Measurements from ENCODE around the gene TEAD3.
"Not testable (repeated sequence)": the region's sequence is repeated elsewhere in the genome, so short reads cannot be mapped to it uniquely, and the experiment has no call there.

The TEAD3 gene

DNA sequence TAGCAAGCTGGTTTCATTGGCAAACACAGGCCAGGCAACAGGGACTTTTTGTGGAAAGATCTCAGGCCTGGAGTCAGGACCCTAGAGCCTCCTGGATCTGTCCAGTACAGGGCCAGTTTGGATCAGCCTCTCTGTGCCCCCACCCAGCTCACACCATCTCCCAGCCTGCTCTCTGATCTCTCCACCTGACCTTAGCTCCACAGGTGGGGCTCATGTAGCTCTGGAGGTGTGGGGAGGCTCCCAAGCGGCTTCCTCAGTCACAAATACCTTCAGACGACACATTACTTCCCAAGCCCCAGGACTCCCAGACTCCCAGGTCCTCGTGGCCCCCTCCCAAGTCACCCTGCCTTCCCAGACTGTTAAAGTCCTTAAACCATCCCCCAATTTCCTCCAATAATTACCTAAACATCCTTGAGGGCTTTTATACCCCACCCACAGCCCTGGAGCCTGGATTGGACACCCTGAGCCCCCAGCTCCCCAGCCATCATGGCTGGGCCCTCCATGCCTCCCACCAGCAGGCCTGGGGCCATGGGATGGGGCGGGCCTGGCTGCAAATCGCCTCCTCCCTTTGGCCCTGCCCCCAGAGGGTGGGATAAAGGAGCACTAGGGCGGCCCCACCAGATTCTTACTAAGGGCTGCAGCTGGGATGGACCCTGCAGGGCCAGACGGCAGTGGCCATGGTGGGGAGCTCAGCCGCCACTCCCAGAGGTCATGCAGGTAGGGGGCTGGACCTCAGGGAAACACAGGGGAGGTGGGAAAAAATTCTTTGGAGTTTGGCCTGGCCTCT is 60.6 kb downstream of the TEAD3 start:
- no peak for DNase-seq (ENCODE audit: low spot score)
- TF ChIP-seq CTCF (IDR thresholded peaks at IDR 0.05) = no peak
- Histone ChIP-seq H3K4me3 (no peak overlapping the region), H3K27ac (no peak overlapping the region)

DNA sequence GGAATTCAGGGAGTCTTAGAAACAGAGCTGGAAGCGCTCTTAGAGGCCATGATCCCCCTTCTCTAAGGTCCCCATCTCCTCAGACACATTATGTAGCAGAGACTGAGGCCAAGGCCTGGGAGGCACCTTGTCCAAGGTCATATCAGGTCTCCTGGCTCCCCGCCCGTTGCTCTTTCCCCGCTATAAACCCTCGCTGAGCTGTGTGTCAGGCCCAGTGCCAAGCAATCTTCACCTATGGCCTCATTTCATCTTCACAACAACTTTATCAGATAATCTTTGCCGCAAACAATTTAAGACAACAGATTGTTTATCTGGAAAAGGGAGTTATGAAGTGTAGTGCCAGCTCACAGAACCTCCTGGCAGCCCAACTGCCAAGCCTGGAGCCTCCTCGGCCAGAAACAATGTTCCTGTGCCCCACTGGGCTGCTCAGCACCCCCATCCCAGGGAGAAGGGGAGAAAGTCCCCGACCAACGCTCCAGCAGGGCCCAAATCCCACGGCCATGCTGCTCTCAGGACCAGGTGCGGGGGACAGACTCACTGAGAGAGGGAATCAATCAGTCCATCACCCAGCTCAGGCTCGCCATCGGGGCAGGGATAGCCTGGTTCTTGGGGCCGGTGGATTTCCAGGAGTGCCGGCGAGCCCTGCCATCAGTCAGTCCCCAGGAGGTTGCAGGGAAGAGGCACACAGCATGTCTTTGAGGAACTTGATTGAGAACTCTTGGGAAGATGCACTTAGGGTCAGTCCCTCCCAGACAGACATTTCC is 61.6 kb downstream of the TEAD3 start:
- no peak for TF ChIP-seq CTCF (IDR thresholded peaks at IDR 0.05)
- no peak overlapping the region for H3K27ac ChIP-seq
- DNase-seq (ENCODE audit: low spot score) = no peak
- no peak overlapping the region for H3K4me3 ChIP-seq

DNA sequence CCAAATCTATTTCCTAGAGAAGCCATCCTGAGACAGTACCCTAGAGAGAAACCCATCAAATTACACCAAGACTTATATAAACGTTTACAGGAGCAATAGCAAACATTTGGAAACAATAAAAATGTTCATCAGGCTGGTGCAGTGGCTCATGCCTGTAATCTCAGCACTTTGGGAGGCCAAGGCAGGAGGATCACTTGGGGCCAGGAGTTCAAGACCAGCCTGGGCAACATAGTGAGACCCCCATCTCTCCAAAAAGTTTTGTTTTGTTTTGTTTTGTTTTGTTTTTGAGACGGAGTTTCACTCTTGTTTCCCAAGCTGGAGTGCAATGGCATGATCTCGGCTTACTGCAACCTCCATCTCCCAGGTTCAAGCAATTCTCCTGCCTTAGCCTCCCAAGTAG is 64.2 kb downstream of the TEAD3 start:
- not testable (repeated sequence) for DNase-seq (ENCODE audit: low spot score); H3K4me3 ChIP-seq; H3K27ac ChIP-seq

DNA sequence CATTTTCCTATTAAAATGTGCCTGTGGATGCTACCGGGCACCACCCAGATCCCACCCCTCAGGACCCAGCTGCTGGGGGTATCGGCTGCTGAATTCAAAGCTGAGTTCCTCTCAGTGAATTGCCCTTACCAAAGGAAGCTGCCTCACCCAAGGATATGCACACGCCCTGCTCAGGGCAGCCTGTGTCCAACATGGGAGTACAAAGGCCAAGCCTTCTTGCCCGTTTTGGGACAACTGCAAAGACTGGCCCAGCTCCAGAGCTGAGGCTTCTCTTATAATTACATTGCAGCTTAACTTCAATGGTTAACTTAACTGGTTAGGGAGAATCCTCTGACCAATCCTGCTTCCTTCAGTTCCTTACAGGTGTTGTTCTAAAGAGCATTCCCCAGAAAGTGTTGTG is 64.6 kb downstream of the TEAD3 start:
- Histone ChIP-seq H3K27ac (no peak overlapping the region), H3K4me3 (no peak overlapping the region)
- no peak for TF ChIP-seq CTCF (IDR thresholded peaks at IDR 0.05)
- no peak for DNase-seq (ENCODE audit: low spot score)

DNA sequence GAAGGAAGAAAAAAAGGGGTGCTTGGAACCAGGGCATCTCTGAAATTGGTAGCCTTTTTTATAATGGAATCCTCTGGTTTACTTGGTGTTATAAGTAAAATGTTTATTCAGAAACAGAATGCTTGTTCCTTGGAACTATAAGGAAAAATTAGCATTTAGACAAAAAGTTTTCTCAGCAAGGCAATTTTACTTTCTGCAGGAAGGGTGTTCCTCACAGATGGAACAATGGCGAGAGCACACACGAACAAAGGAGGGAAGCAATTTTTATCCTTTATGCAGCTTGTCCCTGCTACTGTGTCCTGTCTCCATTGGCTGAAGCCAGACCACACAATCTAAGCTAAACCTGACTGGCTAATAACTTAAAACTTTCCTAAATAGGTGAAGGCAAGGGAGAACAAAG is 67.4 kb downstream of the TEAD3 start:
- no peak for TF ChIP-seq CTCF (IDR thresholded peaks at IDR 0.05)
- Histone ChIP-seq H3K4me3 (no peak overlapping the region), H3K27ac (no peak overlapping the region)
- DNase-seq (ENCODE audit: low spot score) = no peak

GRCh38 chr6:35428421-35429149 is 68.3 kb downstream of the TEAD3 start:
- H3K27ac ChIP-seq = no peak overlapping the region
- no peak overlapping the region for H3K4me3 ChIP-seq
- no peak for DNase-seq (ENCODE audit: low spot score)
- no peak for TF ChIP-seq CTCF (IDR thresholded peaks at IDR 0.05)

GRCh38 chr6:35427851-35428321 is 69.0 kb downstream of the TEAD3 start:
- no peak for DNase-seq (ENCODE audit: low spot score)
- H3K4me3 ChIP-seq = no peak overlapping the region
- no peak for TF ChIP-seq CTCF (IDR thresholded peaks at IDR 0.05)
- no peak overlapping the region for H3K27ac ChIP-seq
